Common myeloid progenitor, CD34-positive (primary cell): Measurements from ENCODE around the gene ALDH8A1.
"Not testable (repeated sequence)": the region's sequence is repeated elsewhere in the genome, so short reads cannot be mapped to it uniquely, and the experiment has no call there.

Experiments used
- CTCF ChIA-PET: fragments of 350-600 bp; sonication (Branson Sonifier 250); formaldehyde crosslinking; loops from one replicate; lab custom pipeline; 2021; ENCODE audit warnings: antibody characterized with exemption; lab: Charles Lee
- POLR2A ChIA-PET: fragments of 350-600 bp; sonication (Branson Sonifier 250); formaldehyde crosslinking; loops from one replicate; lab custom pipeline; 2021; ENCODE audit warnings: antibody characterized with exemption; lab: Charles Lee
- DNase-seq, 3 donors: peaks; one replicate each; pipeline versions ENCODE4 v3.0.0 to v3.0.0-alpha.2; 2013
- H3K27ac ChIP-seq, 2 experiments: 1 replicate in 1 of 2; 2 replicates in 1 of 2; pipeline ENCODE4 v1.7.0; 2013; ENCODE audit warnings: inconsistent platforms in 2 of 2, low read length in 2 of 2, mild to moderate bottlenecking in 2 of 2, low read depth in 1 of 2, moderate library complexity in 1 of 2; ENCODE audit not compliant: severe bottlenecking in 2 of 2, insufficient read depth in 1 of 2, poor library complexity in 1 of 2
- H3K27me3 ChIP-seq, 5 experiments: replicated peaks in 2 of 5; 1 replicate in 3 of 5; 2 replicates in 2 of 5; pipeline versions ENCODE4 v1.6.1 to v1.7.0; 2013; ENCODE audit warnings: low read length in 4 of 5, mild to moderate bottlenecking in 2 of 5, moderate library complexity in 2 of 5, inconsistent platforms in 1 of 5; ENCODE audit not compliant: insufficient read depth in 5 of 5, control insufficient read depth in 4 of 5
- H3K36me3 ChIP-seq, 4 experiments: 1 replicate in 2 of 4; 2 replicates in 2 of 4; pipeline versions ENCODE4 v1.6.1 to v1.7.0; 2013; ENCODE audit warnings: low read length in 3 of 4, control low read depth in 1 of 4, mild to moderate bottlenecking in 1 of 4; ENCODE audit not compliant: control insufficient read depth in 4 of 4, insufficient read depth in 4 of 4
- H3K4me1 ChIP-seq, 4 experiments: 1 replicate in 3 of 4; 2 replicates in 1 of 4; pipeline versions ENCODE4 v1.6.1 to v1.7.1; 2013; ENCODE audit warnings: low read length in 3 of 4, mild to moderate bottlenecking in 3 of 4, control low read depth in 1 of 4, inconsistent platforms in 1 of 4, moderate library complexity in 1 of 4; ENCODE audit not compliant: control insufficient read depth in 4 of 4, insufficient read depth in 4 of 4; ENCODE audit errors: control extremely low read depth in 1 of 4
- H3K4me3 ChIP-seq, 7 experiments: 1 replicate in 4 of 7; 2 replicates in 3 of 7; pipeline versions ENCODE4 v1.5.1 to v1.7.0; 2013; ENCODE audit warnings: mild to moderate bottlenecking in 7 of 7, low read length in 6 of 7, moderate library complexity in 6 of 7, inconsistent platforms in 2 of 7, low read depth in 2 of 7, control low read depth in 1 of 7; ENCODE audit not compliant: insufficient read depth in 4 of 7, control insufficient read depth in 1 of 7; ENCODE audit errors: extremely low read depth in 1 of 7
- H3K9me3 ChIP-seq, 5 experiments: 1 replicate in 4 of 5; 2 replicates in 1 of 5; pipeline versions ENCODE4 v1.6.1 to v1.7.1; 2013; ENCODE audit warnings: low read length in 4 of 5, mild to moderate bottlenecking in 2 of 5, inconsistent platforms in 1 of 5, low read depth in 1 of 5, moderate library complexity in 1 of 5; ENCODE audit not compliant: control insufficient read depth in 4 of 5, insufficient read depth in 2 of 5; ENCODE audit errors: control extremely low read depth in 1 of 5
- WGBS: methylation state at CpG from one replicate; pipeline ENCODE4 v1.1.5; 2013; ENCODE audit not compliant: insufficient coverage; 5-methylcytosine and 5-hydroxymethylcytosine counted together

Gene ALDH8A1

GRCh38 chr6:134902936-134903335 lies 47.0 kb downstream of the ALDH8A1 start:
- Histone ChIP-seq H3K9me3 (no peaks in the 10 kb centered on the region), H3K4me3 (no peak overlapping the region), H3K27me3 (no peaks in the 10 kb centered on the region), H3K4me1 (no peaks in the 10 kb centered on the region), H3K27ac (no peak overlapping the region), H3K36me3 (no peaks in the 10 kb centered on the region)
- WGBS, result 96% methylated on average over 3 of the region's 3 CpGs
- ChIA-PET CTCF (no interaction called here), POLR2A (no interaction called here)
- DNase-seq, result no peak

GRCh38 chr6:134902074-134902861 lies 47.6 kb downstream of the ALDH8A1 start:
- POLR2A ChIA-PET, result no interaction called here
- no peak for DNase-seq
- no peak overlapping the region for H3K27ac ChIP-seq
- no peak overlapping the region for H3K4me3 ChIP-seq
- CTCF ChIA-PET, result interaction anchor here (2.3 kb wide), 1 partner anchor 38 kb away, joined by 5 read pairs; no protein-coding TSS in a partner anchor
- H3K36me3 ChIP-seq, result no peaks in the 10 kb centered on the region
- WGBS, result 93% methylated on average over 9 of the region's 9 CpGs
- no peaks in the 10 kb centered on the region for H3K27me3 ChIP-seq
- no peaks in the 10 kb centered on the region for H3K4me1 ChIP-seq
- no peaks in the 10 kb centered on the region for H3K9me3 ChIP-seq

DNA sequence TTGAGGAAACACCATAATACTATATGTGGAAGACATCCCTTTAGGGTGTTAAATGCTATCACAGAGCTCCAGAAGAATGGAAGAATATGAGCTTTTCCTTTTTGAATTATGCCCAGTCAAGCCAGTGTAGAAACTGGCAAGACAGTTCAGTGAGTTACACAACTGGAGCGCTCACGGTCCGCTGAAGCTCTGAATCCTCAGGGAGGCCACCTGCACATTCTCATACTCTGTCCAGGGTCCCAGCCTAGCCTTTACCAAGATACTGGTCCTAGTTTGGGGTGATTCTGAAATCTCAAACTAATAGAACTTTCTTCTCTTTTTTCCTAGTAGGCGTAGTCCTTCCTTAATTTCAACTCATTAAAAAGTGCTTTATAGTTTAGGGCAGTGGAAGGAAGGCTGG lies 51.3 kb downstream of the ALDH8A1 start:
- no peaks in the 10 kb centered on the region for H3K27me3 ChIP-seq
- ChIA-PET CTCF (interaction anchor here (0.6 kb wide), 1 partner anchor 21 kb away, joined by 3 read pairs; no protein-coding TSS in a partner anchor), POLR2A (no interaction called here)
- H3K9me3 ChIP-seq, result no peaks in the 10 kb centered on the region
- no peaks in the 10 kb centered on the region for H3K36me3 ChIP-seq
- WGBS, result 100% methylated on average over 2 of the region's 4 CpGs
- no peak overlapping the region for H3K27ac ChIP-seq
- no peaks in the 10 kb centered on the region for H3K4me1 ChIP-seq
- H3K4me3 ChIP-seq, result no peak overlapping the region
- no peak for DNase-seq

GRCh38 chr6:134898166-134898565 lies 51.7 kb downstream of the ALDH8A1 start:
- CTCF ChIA-PET, result interaction anchor here (0.6 kb wide), 2 partner anchors 20 to 274 kb away, joined by 3 read pairs; no protein-coding TSS in a partner anchor
- DNase-seq, H3K27me3 ChIP-seq, H3K9me3 ChIP-seq, H3K4me3 ChIP-seq, H3K36me3 ChIP-seq, H3K27ac ChIP-seq, H3K4me1 ChIP-seq, POLR2A ChIA-PET: not testable (repeated sequence)
- WGBS, result 100% methylated on average over 3 of the region's 5 CpGs

GRCh38 chr6:134896910-134897309 lies 53.0 kb downstream of the ALDH8A1 start:
- POLR2A ChIA-PET, result no interaction called here
- H3K27me3 ChIP-seq, result peaks cover 0 to under 1% (median 0%) of the 10 kb centered on the region in 5 experiments
- WGBS, result 94% methylated on average over 2 of the region's 2 CpGs
- H3K4me1 ChIP-seq, result no peaks in the 10 kb centered on the region
- CTCF ChIA-PET, result interaction anchor here (1.2 kb wide), 1 partner anchor 12 kb away, joined by 3 read pairs; no protein-coding TSS in a partner anchor
- H3K36me3 ChIP-seq, result no peaks in the 10 kb centered on the region
- no peak overlapping the region for H3K4me3 ChIP-seq
- peaks cover 0 to 9% (median 6%) of the 10 kb centered on the region in 5 experiments for H3K9me3 ChIP-seq
- no peak overlapping the region for H3K27ac ChIP-seq
- DNase-seq, result no peak

- Histone ChIP-seq H3K4me3 (no peak overlapping the region), H3K27ac (no peak overlapping the region), H3K4me1 (no peaks in the 10 kb centered on the region), H3K27me3 (peaks cover 0 to 2% (median 0%) of the 10 kb centered on the region in 5 experiments), H3K36me3 (no peaks in the 10 kb centered on the region), H3K9me3 (peaks cover 0 to 10% (median 7%) of the 10 kb centered on the region in 5 experiments)
- POLR2A ChIA-PET, result no interaction called here
- DNase-seq, result no peak
- WGBS, result 100% methylated on average over 1 of the region's 1 CpG
- CTCF ChIA-PET, result no interaction called here
Observed at GRCh38 chr6:134894800-134895199, 55.1 kb downstream of the ALDH8A1 start.

- DNase-seq, result no peak
- H3K4me1 ChIP-seq, result no peaks in the 10 kb centered on the region
- no peak overlapping the region for H3K4me3 ChIP-seq
- no peaks in the 10 kb centered on the region for H3K36me3 ChIP-seq
- no peak overlapping the region for H3K27ac ChIP-seq
- H3K9me3 ChIP-seq, result peaks cover 0 to 10% (median 7%) of the 10 kb centered on the region in 5 experiments
- peaks cover 0 to 2% (median 0%) of the 10 kb centered on the region in 5 experiments for H3K27me3 ChIP-seq
- ChIA-PET CTCF (no interaction called here), POLR2A (no interaction called here)
Observed at GRCh38 chr6:134892362-134892761, 57.5 kb downstream of the ALDH8A1 start.
